H1 (cell line): ENCODE measurements around the gene GULP1. TPM values are rescaled to one million over a fixed set of nuclear protein-coding genes. Genes with fewer than 3 reads are reported as not detected.

Experiments used
- CTCF ChIA-PET: fragments of 300-600 bp; sonication (Branson Sonifier 250); formaldehyde crosslinking; loops from one replicate; lab custom pipeline; 2021; ENCODE audit not compliant: partially characterized antibody; lab: Charles Lee
- POLR2A ChIA-PET: fragments of 300-600 bp; sonication (Branson Sonifier 250); formaldehyde crosslinking; loops from one replicate; lab custom pipeline; 2021; ENCODE audit warnings: inconsistent platforms; ENCODE audit not compliant: partially characterized antibody; lab: Charles Lee
- DNase-seq, 2 experiments: peaks; one replicate each; pipeline versions ENCODE4 v3.0.0 to v3.0.0-alpha.2; 2010 to 2022; ENCODE audit warnings: low spot score in 2 of 2, low read depth in 1 of 2, mixed read lengths in 1 of 2
- FAIRE-seq: peaks from 2 replicates; lab custom pipeline; 2011; peaks lifted over from hg19 to GRCh38; lab: Jason Lieb, UNC
- H2AFZ ChIP-seq: 2 replicates; pipeline ENCODE4 v1.8.1; 2012; ENCODE audit warnings: low read length, inconsistent platforms
- H2AK5ac ChIP-seq: 2 replicates; pipeline ENCODE4 v1.6.1; 2013; ENCODE audit warnings: low read depth, low read length
- H2BK120ac ChIP-seq: replicated peaks from 2 replicates; pipeline ENCODE3; 2013; ENCODE audit warnings: low read depth, low read length, inconsistent platforms
- H2BK12ac ChIP-seq: 2 replicates; pipeline ENCODE4 v1.6.1; 2013; ENCODE audit warnings: low read depth, low read length
- H2BK15ac ChIP-seq: 2 replicates; pipeline ENCODE4 v1.6.1; 2013; ENCODE audit warnings: low read length
- H2BK20ac ChIP-seq: 2 replicates; pipeline ENCODE4 v1.6.1; 2013; ENCODE audit warnings: low read length
- H2BK5ac ChIP-seq: 2 replicates; pipeline ENCODE4 v1.6.1; 2013; ENCODE audit warnings: low read depth, low read length
- H3K14ac ChIP-seq: 2 replicates; pipeline ENCODE4 v1.6.1; 2013; ENCODE audit warnings: inconsistent platforms; ENCODE audit not compliant: insufficient read length
- H3K18ac ChIP-seq: 2 replicates; pipeline ENCODE4 v1.6.1; 2013; ENCODE audit warnings: low read length; ENCODE audit errors: extremely low read depth
- H3K23ac ChIP-seq: 2 replicates; pipeline ENCODE4 v1.6.1; 2013; ENCODE audit warnings: inconsistent platforms; ENCODE audit not compliant: insufficient read length
- H3K23me2 ChIP-seq: 2 replicates; pipeline ENCODE4 v1.6.1; 2013; ENCODE audit warnings: low read depth, low read length
- H3K27ac ChIP-seq: 2 replicates; pipeline ENCODE4 v1.6.1; 2011; ENCODE audit warnings: low read depth, low read length, inconsistent platforms
- H3K27me3 ChIP-seq, 4 experiments: replicated peaks in 1 of 4; 1 replicate in 1 of 4; 2 replicates in 3 of 4; pipeline versions ENCODE4 v1.6.1 to v1.8.1; 2011 to 2013; ENCODE audit warnings: low read length in 3 of 4, mild to moderate bottlenecking in 3 of 4, inconsistent platforms in 2 of 4, mixed read lengths in 2 of 4, moderate library complexity in 1 of 4; ENCODE audit not compliant: control insufficient read depth in 3 of 4, insufficient read depth in 3 of 4; ENCODE audit errors: extremely low read depth in 1 of 4
- H3K36me3 ChIP-seq, 4 experiments: 2 replicates each; pipeline versions ENCODE4 v1.6.1 to v1.8.1; 2011 to 2013; ENCODE audit warnings: mild to moderate bottlenecking in 4 of 4, low read length in 3 of 4, moderate library complexity in 2 of 4, control low read depth in 1 of 4, inconsistent platforms in 1 of 4; ENCODE audit not compliant: insufficient read depth in 4 of 4, control insufficient read depth in 2 of 4
- H3K4ac ChIP-seq: replicated peaks from 2 replicates; pipeline ENCODE3; 2013; ENCODE audit warnings: low read length, low read depth, mixed read lengths, inconsistent platforms; ENCODE audit not compliant: insufficient read length
- H3K4me1 ChIP-seq, 4 experiments: replicated peaks in 1 of 4; 1 replicate in 1 of 4; 2 replicates in 3 of 4; pipeline versions ENCODE4 v1.6.1 to v1.8.1; 2011 to 2013; ENCODE audit warnings: low read length in 3 of 4, inconsistent platforms in 2 of 4, mixed read lengths in 1 of 4; ENCODE audit not compliant: insufficient read depth in 4 of 4, control insufficient read depth in 3 of 4
- H3K4me2 ChIP-seq, 2 experiments: 2 replicates each; pipeline versions ENCODE4 v1.6.1 to v1.8.1; 2011 to 2013; ENCODE audit warnings: low read depth in 2 of 2, low read length in 2 of 2, control low read depth in 1 of 2, inconsistent platforms in 1 of 2, mild to moderate bottlenecking in 1 of 2; ENCODE audit not compliant: insufficient read depth in 1 of 2
- H3K4me3 ChIP-seq, 4 experiments: fragments of 200-600, 300-600 bp in 1 of 4; sonication (generic), shearing (Covaris generic), sonication (Bioruptor Twin) in 1 of 4; 2 replicates each; pipeline versions ENCODE4 v1.5.1 to v1.8.1; 2011 to 2016; ENCODE audit warnings: low read length in 4 of 4, low read depth in 3 of 4, control low read depth in 2 of 4, inconsistent platforms in 2 of 4, mild to moderate bottlenecking in 2 of 4, mixed read lengths in 1 of 4, moderate library complexity in 1 of 4; ENCODE audit not compliant: insufficient read depth in 2 of 4; ENCODE audit errors: extremely low read depth in 1 of 4
- H3K56ac ChIP-seq: replicated peaks from 2 replicates; pipeline ENCODE3; 2013; ENCODE audit warnings: low read depth, mild to moderate bottlenecking, mixed read lengths, low read length, inconsistent platforms; ENCODE audit not compliant: insufficient read length
- H3K79me1 ChIP-seq: 2 replicates; pipeline ENCODE4 v1.6.1; 2013; ENCODE audit warnings: low read depth, low read length, control low read depth
- H3K79me2 ChIP-seq, 2 experiments: 2 replicates each; pipeline versions ENCODE4 v1.6.1 to v1.8.1; 2012 to 2013; ENCODE audit warnings: low read length in 2 of 2, mild to moderate bottlenecking in 2 of 2, inconsistent platforms in 1 of 2; ENCODE audit not compliant: insufficient read depth in 2 of 2, control insufficient read depth in 1 of 2
- H3K9ac ChIP-seq, 4 experiments: replicated peaks in 1 of 4; 1 replicate in 1 of 4; 2 replicates in 3 of 4; pipeline versions ENCODE4 v1.6.1 to v1.8.1; 2011 to 2013; ENCODE audit warnings: low read depth in 3 of 4, low read length in 3 of 4, control low read depth in 2 of 4, mild to moderate bottlenecking in 2 of 4, moderate library complexity in 2 of 4, inconsistent platforms in 1 of 4; ENCODE audit errors: extremely low read depth in 1 of 4
- H3K9me3 ChIP-seq, 2 experiments: 2 replicates each; pipeline versions ENCODE4 v1.6.1 to v1.8.1; 2012 to 2013; ENCODE audit warnings: mild to moderate bottlenecking in 2 of 2, moderate library complexity in 2 of 2, control low read depth in 1 of 2, inconsistent platforms in 1 of 2, low read depth in 1 of 2, low read length in 1 of 2, mixed read lengths in 1 of 2; ENCODE audit not compliant: insufficient read depth in 2 of 2
- H4K20me1 ChIP-seq, 2 experiments: replicated peaks in 1 of 2; 2 replicates each; pipeline versions ENCODE3 to v1.8.1; 2011 to 2013; ENCODE audit warnings: inconsistent platforms in 2 of 2, low read length in 2 of 2, mild to moderate bottlenecking in 1 of 2; ENCODE audit not compliant: insufficient read depth in 2 of 2, control insufficient read depth in 1 of 2
- H4K5ac ChIP-seq: 2 replicates; pipeline ENCODE4 v1.6.1; 2013; ENCODE audit warnings: low read length, low read depth, mixed read lengths, inconsistent platforms; ENCODE audit not compliant: insufficient read length
- H4K8ac ChIP-seq: 2 replicates; pipeline ENCODE4 v1.8.0; 2013; ENCODE audit warnings: mild to moderate bottlenecking, moderate library complexity, low read length, inconsistent platforms; ENCODE audit not compliant: insufficient read depth; ENCODE audit errors: extremely low read depth
- H4K91ac ChIP-seq: replicated peaks from 2 replicates; pipeline ENCODE3; 2013; ENCODE audit warnings: low read length, mixed read lengths, inconsistent platforms; ENCODE audit not compliant: insufficient read length
- CEBPB ChIP-seq: IDR thresholded peaks from 2 replicates; pipeline ENCODE4 v1.6.1; 2012; ENCODE audit warnings: low read depth, low read length
- JUN ChIP-seq: IDR thresholded peaks from 2 replicates; pipeline ENCODE4 v1.6.1; 2011; ENCODE audit warnings: low read depth, mild to moderate bottlenecking, improper control_type of control experiment, low read length
- POU5F1 ChIP-seq: IDR thresholded peaks from 2 replicates; pipeline ENCODE4 v1.6.1; 2011; ENCODE audit warnings: low read depth, mild to moderate bottlenecking, low read length, moderate library complexity
- RAD21 ChIP-seq, 2 experiments: IDR thresholded peaks in 1 of 2; conservative IDR thresholded peaks in 1 of 2; 2 replicates each; pipeline ENCODE4 v1.6.1; 2011; ENCODE audit warnings: low read depth in 2 of 2, low read length in 2 of 2, improper control_type of control experiment in 1 of 2, inconsistent platforms in 1 of 2, mild to moderate bottlenecking in 1 of 2, moderate library complexity in 1 of 2
- RFX5 ChIP-seq: IDR thresholded peaks from 2 replicates; pipeline ENCODE4 v1.6.1; 2011; ENCODE audit warnings: low read depth, low read length, improper control_type of control experiment, borderline replicate concordance
- SP4 ChIP-seq: IDR thresholded peaks from 2 replicates; pipeline ENCODE4 v1.6.1; 2012; ENCODE audit warnings: low read length, inconsistent platforms
- TCF12 ChIP-seq: IDR thresholded peaks from 2 replicates; pipeline ENCODE4 v1.6.1; 2011; ENCODE audit warnings: low read depth, mild to moderate bottlenecking, low read length
- polyA plus RNA-seq, 7 experiments: library from polyadenylated mRNA; depleted of rRNA in 3 of 7; stranded (reverse) in 5 of 7; unstranded in 2 of 7; fragments of >200 nt in 5 of 7; fragments of 200-250 nt in 2 of 7; gene quantifications; 1 replicate in 5 of 7; 2 replicates in 1 of 7; 4 replicates in 1 of 7; pipeline versions ENCODE4 v1.2.1 to v1.2.3, GENCODE V29; 2011 to 2013; ENCODE audit warnings: missing spikeins in 2 of 7, mixed read lengths in 2 of 7
- total RNA-seq: library from RNA; stranded (reverse); fragmentation: NEBNext Ultra II Directional; extraction: Animal tissue kit (Norgen Biotek cat#: 25700); gene quantifications from 2 replicates; pipeline ENCODE4 v1.2.1, GENCODE V29; 2021

The GULP1 gene
- total and polyA plus RNA-seq, 2 of the 8 experiments (the other 6 are each of a cell fraction or from before 2014, with no cell fraction given), result 69.7 to 139 TPM

DNA sequence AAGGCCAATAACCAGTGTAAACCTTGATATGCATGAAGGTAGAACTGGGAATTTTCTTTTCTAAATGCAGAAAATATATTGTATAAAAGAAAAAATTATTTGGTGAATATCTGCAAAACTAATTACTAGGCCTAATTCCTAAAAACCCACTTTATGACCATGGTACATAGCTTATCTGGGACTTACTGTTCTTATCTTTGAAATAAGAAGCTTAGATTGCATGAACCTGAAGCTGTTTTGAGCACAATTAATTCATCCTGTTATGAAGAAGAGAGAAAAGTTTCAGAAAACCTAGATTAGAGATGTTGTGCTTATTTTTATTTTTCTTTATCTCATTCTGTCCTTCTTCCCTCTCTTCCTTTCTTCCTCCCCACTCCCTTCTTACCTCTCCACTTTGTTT, 235.0 kb downstream of the GULP1 start:
- peaks cover 0 to 15% (median 5%) of the 10 kb centered on the region in 4 experiments; a peak in 3 of 8 replicates for H3K36me3 ChIP-seq
- no peaks in the 10 kb centered on the region for H3K27me3 ChIP-seq
- H2BK120ac ChIP-seq, result no peak overlapping the region
- FAIRE-seq (no peak), DNase-seq (no peak)
- H3K4me3 ChIP-seq, result no peak overlapping the region
- no peak overlapping the region for H2AK5ac ChIP-seq
- H3K23me2 ChIP-seq, result no peaks in the 10 kb centered on the region
- no peak overlapping the region for H2BK12ac ChIP-seq
- no peak overlapping the region for H4K91ac ChIP-seq
- H3K4ac ChIP-seq, result no peak overlapping the region
- H2AFZ ChIP-seq, result no peak overlapping the region
- no peaks in the 10 kb centered on the region for H3K79me2 ChIP-seq
- no peak overlapping the region for H3K4me2 ChIP-seq
- ChIA-PET CTCF (interaction anchor here (1.0 kb wide), 1 partner anchor 568 kb away, joined by 3 read pairs; no protein-coding TSS in a partner anchor), POLR2A (no interaction called here)
- TF ChIP-seq CEBPB, result no peak
- TF ChIP-seq SP4, result no peak
- TF ChIP-seq TCF12, result no peak
- no peak for TF ChIP-seq RAD21 (IDR thresholded peaks at IDR 0.05 in 1 of 2, conservative IDR thresholded peaks at IDR 0.05 in 1 of 2; ENCODE audit: low read depth in 2 of 2, low read length in 2 of 2)
- no peak for TF ChIP-seq RFX5
- TF ChIP-seq POU5F1, result no peak
- TF ChIP-seq JUN, result no peak
- no peak overlapping the region for H3K9ac ChIP-seq
- no peak overlapping the region for H3K23ac ChIP-seq
- peaks cover 0 to 2% of the 10 kb centered on the region in 2 experiments for H4K20me1 ChIP-seq
- no peak overlapping the region for H3K18ac ChIP-seq
- H3K14ac ChIP-seq, result no peak overlapping the region
- no peak overlapping the region for H2BK20ac ChIP-seq
- H3K9me3 ChIP-seq, result no peaks in the 10 kb centered on the region
- no peaks in the 10 kb centered on the region for H3K79me1 ChIP-seq
- H2BK5ac ChIP-seq, result no peak overlapping the region
- H2BK15ac ChIP-seq, result no peak overlapping the region
- H3K56ac ChIP-seq, result no peak overlapping the region
- H3K27ac ChIP-seq, result no peak overlapping the region
- no peak overlapping the region for H4K5ac ChIP-seq
- no peaks in the 10 kb centered on the region for H3K4me1 ChIP-seq
- H4K8ac ChIP-seq, result no peak overlapping the region
